ENCODE results near the gene ABCB9.
A peak's percentile ranks its signal among the peaks of the same experiment; 100 is the strongest.
"Not testable (repeated sequence)": the region's sequence is repeated elsewhere in the genome, so short reads cannot be mapped to it uniquely, and the experiment has no call there.

The ABCB9 gene

GRCh38 chr12:122893208-122894153 is 72.8 kb downstream of the ABCB9 start:
- no peak for DNase-seq

GRCh38 chr12:122892724-122893123 is 73.5 kb downstream of the ABCB9 start:
- DNase-seq: not testable (repeated sequence)

GRCh38 chr12:122891661-122892525 is 74.4 kb downstream of the ABCB9 start:
- no peak for DNase-seq

GRCh38 chr12:122889761-122890520 is 76.3 kb downstream of the ABCB9 start:
- DNase-seq: no peak

GRCh38 chr12:122888232-122888752 is 78.0 kb downstream of the ABCB9 start:
- DNase-seq: no peak

- DNase-seq: no peak
Measured at GRCh38 chr12:122887819-122888212, 78.4 kb downstream of the ABCB9 start.

- DNase-seq: no peak
Measured at GRCh38 chr12:122886851-122887818, 79.1 kb downstream of the ABCB9 start.

GRCh38 chr12:122886161-122886560 is 80.1 kb downstream of the ABCB9 start:
- no peak for DNase-seq

GRCh38 chr12:122884860-122885259 is 81.4 kb downstream of the ABCB9 start:
- DNase-seq: no peak

GRCh38 chr12:122884091-122884826 is 82.0 kb downstream of the ABCB9 start:
- DNase-seq: no peak

- no peak for DNase-seq
Measured at GRCh38 chr12:122882908-122883558, 83.2 kb downstream of the ABCB9 start.

GRCh38 chr12:122880668-122881067 is 85.6 kb downstream of the ABCB9 start:
- DNase-seq: peak; percentile 49

- DNase-seq: no peak
Measured at GRCh38 chr12:122880155-122880667, 86.1 kb downstream of the ABCB9 start.

Measured in NCI-H1694 (cell line).